Measurements from ENCODE around the gene ACO2. TPM values are rescaled to one million over a fixed set of nuclear protein-coding genes. Genes with fewer than 3 reads are reported as not detected.
A peak's percentile ranks its signal among the peaks of the same experiment; 100 is the strongest.
"Not testable (repeated sequence)": the region's sequence is repeated elsewhere in the genome, so short reads cannot be mapped to it uniquely, and the experiment has no call there.

ACO2 gene
- total RNA-seq (2014; rRNA removed; shearing (Covaris generic)) = 53.2 and 57.4 TPM in 2 replicates

- DNase-seq (ENCODE audit: low spot score) = peak; percentile 97
Measured at GRCh38 chr22:41468381-41469217, at the start of gene ACO2, which contains the start of gene PHF5A. Gene ACO2, plus strand, starts transcription at chr22:41469117. Its CDS starts 30 bp downstream, at chr22:41469147. Gene PHF5A, minus strand, starts transcription at chr22:41468692. Its CDS starts 39 bp downstream, at chr22:41468653.

GRCh38 chr22:41425660-41426365 lies 43.1 kb upstream of the ACO2 start:
- DNase-seq (ENCODE audit: low spot score) = no peak

GRCh38 chr22:41429232-41429950 lies 39.5 kb upstream of the ACO2 start:
- no peak for DNase-seq (ENCODE audit: low spot score)

- no peak for DNase-seq (ENCODE audit: low spot score)
Measured at GRCh38 chr22:41429951-41430332, 39.0 kb upstream of the ACO2 start.

- DNase-seq (ENCODE audit: low spot score) = no peak
Measured at GRCh38 chr22:41431656-41432055, 37.3 kb upstream of the ACO2 start.

GRCh38 chr22:41433480-41433879 lies 35.4 kb upstream of the ACO2 start:
- DNase-seq (ENCODE audit: low spot score) = not testable (repeated sequence)

- DNase-seq (ENCODE audit: low spot score) = not testable (repeated sequence)
Measured at GRCh38 chr22:41434361-41435003, 34.4 kb upstream of the ACO2 start.

GRCh38 chr22:41435560-41435959 lies 33.4 kb upstream of the ACO2 start:
- no peak for DNase-seq (ENCODE audit: low spot score)

- no peak for DNase-seq (ENCODE audit: low spot score)
Measured at GRCh38 chr22:41436322-41437113, 32.4 kb upstream of the ACO2 start.

- DNase-seq (ENCODE audit: low spot score) = no peak
Measured at GRCh38 chr22:41437198-41437597, 31.7 kb upstream of the ACO2 start.

- DNase-seq (ENCODE audit: low spot score) = not testable (repeated sequence)
Measured at GRCh38 chr22:41440511-41440910, 28.4 kb upstream of the ACO2 start.

GRCh38 chr22:41442240-41442792 lies 26.6 kb upstream of the ACO2 start:
- no peak for DNase-seq (ENCODE audit: low spot score)

GRCh38 chr22:41444360-41445128 lies 24.4 kb upstream of the ACO2 start:
- DNase-seq (ENCODE audit: low spot score) = peak; percentile 97

GRCh38 chr22:41445129-41446056 lies 23.5 kb upstream of the ACO2 start:
- DNase-seq (ENCODE audit: low spot score) = no peak

GRCh38 chr22:41446057-41446501 lies 22.8 kb upstream of the ACO2 start:
- DNase-seq (ENCODE audit: low spot score) = no peak

GRCh38 chr22:41446639-41447434 lies 22.1 kb upstream of the ACO2 start, which contains the start of gene TOB2:
Gene TOB2, minus strand, starts transcription at chr22:41446801. Its CDS starts 9,456 bp downstream, at chr22:41437345.
- peak; percentile 90 for DNase-seq (ENCODE audit: low spot score)

- peak; percentile 37 for DNase-seq (ENCODE audit: low spot score)
Measured at GRCh38 chr22:41447435-41448188, 21.3 kb upstream of the ACO2 start.
